HepG2 (cell line): ENCODE data around the gene NEDD1. TPM values are rescaled to one million over a fixed set of nuclear protein-coding genes. Genes with fewer than 3 reads are reported as not detected.

ENCODE experiments used
- ATAC-seq: fragments of 200-7000 bp; cut with Tn5 transposase; 3 replicates; pipeline ENCODE4 v1.9.1; 2020; ENCODE audit warnings: mild to moderate bottlenecking, moderate library complexity
- BruUV-seq: library from RNA; stranded (reverse); fragments of 400-500 nt; replicated peaks from 2 replicates; lab custom pipeline; 2021; lab: Mats Ljungman, UMichigan
- CTCF ChIA-PET: fragments of 300-600 bp; formaldehyde crosslinking; extraction: SDS; loops from one replicate; lab custom pipeline; 2021; ENCODE audit warnings: low total read pairs, inconsistent platforms, low intra/inter-chr PET ratio; lab: Yijun Ruan, JAX
- POLR2A ChIA-PET: fragments of 350-600 bp; sonication (Branson Sonifier 250); formaldehyde crosslinking; loops from one replicate; lab custom pipeline; 2020; ENCODE audit warnings: antibody characterized with exemption, inconsistent platforms; lab: Yijun Ruan, JAX
- DNase-seq: peaks from one replicate; pipeline ENCODE4 v3.0.0-alpha.2; 2015; ENCODE audit warnings: low spot score
- FAIRE-seq: peaks from 3 replicates; lab custom pipeline; 2011; peaks lifted over from hg19 to GRCh38; lab: Jason Lieb, UNC
- H2AFZ ChIP-seq: one replicate; pipeline ENCODE4 v1.6.1; 2011; ENCODE audit warnings: low read length, inconsistent platforms
- H3K27ac ChIP-seq: fragments of 300-600 bp; 3 replicates; pipeline ENCODE4 v1.8.0; 2011; ENCODE audit warnings: mixed run types, mild to moderate bottlenecking, mixed read lengths, low read length, inconsistent platforms; ENCODE audit not compliant: insufficient read depth; ENCODE audit errors: extremely low read length
- H3K27me3 ChIP-seq, 2 experiments: fragments of 200-600 bp in 1 of 2; 2 replicates in 1 of 2; 3 replicates in 1 of 2; pipeline versions ENCODE4 v1.6.0 to v1.8.0; 2011; ENCODE audit warnings: low read length in 2 of 2, mild to moderate bottlenecking in 2 of 2, moderate library complexity in 2 of 2, inconsistent platforms in 1 of 2; ENCODE audit not compliant: insufficient read depth in 2 of 2, control insufficient read depth in 1 of 2
- H3K36me3 ChIP-seq, 2 experiments: fragments of 200-600 bp in 1 of 2; replicated peaks in 1 of 2; 2 replicates in 1 of 2; 3 replicates in 1 of 2; pipeline versions ENCODE4 v1.5.1 to v1.8.0; 2011; ENCODE audit warnings: low read length in 2 of 2, inconsistent platforms in 1 of 2; ENCODE audit not compliant: insufficient read depth in 2 of 2, control insufficient read depth in 1 of 2
- H3K4me1 ChIP-seq: 2 replicates; pipeline ENCODE4 v1.5.1; 2012; ENCODE audit warnings: low read length, inconsistent platforms; ENCODE audit not compliant: insufficient read depth
- H3K4me2 ChIP-seq: 2 replicates; pipeline ENCODE4 v1.6.0; 2011; ENCODE audit warnings: low read depth, low read length, inconsistent platforms
- H3K4me3 ChIP-seq, 3 experiments: fragments of 200-600 bp in 1 of 3; sonication (generic), shearing (Covaris generic) in 1 of 3; replicated peaks in 1 of 3; 2 replicates each; pipeline ENCODE4 v1.5.1; 2011 to 2016; ENCODE audit warnings: low read length in 3 of 3, inconsistent platforms in 2 of 3, low read depth in 2 of 3, mild to moderate bottlenecking in 2 of 3, control low read depth in 1 of 3, mixed read lengths in 1 of 3; ENCODE audit not compliant: insufficient read depth in 1 of 3
- H3K79me2 ChIP-seq: one replicate; pipeline ENCODE4 v1.6.1; 2011; ENCODE audit warnings: low read length, inconsistent platforms; ENCODE audit not compliant: insufficient read depth
- H3K9ac ChIP-seq: 2 replicates; pipeline ENCODE4 v1.6.0; 2011; ENCODE audit warnings: mild to moderate bottlenecking, low read depth, low read length, inconsistent platforms; ENCODE audit not compliant: insufficient read depth
- H3K9me3 ChIP-seq: 2 replicates; pipeline ENCODE4 v1.5.1; 2012; ENCODE audit warnings: mild to moderate bottlenecking, low read length
- H4K20me1 ChIP-seq: 2 replicates; pipeline ENCODE4 v1.6.0; 2011; ENCODE audit warnings: inconsistent platforms, mild to moderate bottlenecking, low read length, moderate library complexity; ENCODE audit not compliant: insufficient read depth
- ARID5B ChIP-seq: IDR thresholded peaks from 2 replicates; pipeline ENCODE4 v1.4.0; 2020; ENCODE audit warnings: mild to moderate bottlenecking, missing genetic modification reagents
- CEBPB ChIP-seq: IDR thresholded peaks from 2 replicates; pipeline ENCODE4 v1.6.1; 2011; ENCODE audit warnings: low read depth, low read length, improper control_type of control experiment, borderline replicate concordance
- EHMT2 ChIP-seq: fragments of 200-600 bp; sonication (generic); IDR thresholded peaks from 2 replicates; pipeline ENCODE4 v1.7.0; 2017; ENCODE audit warnings: antibody characterized with exemption, low read depth, low read length, borderline replicate concordance
- ELF1 ChIP-seq: sonication (generic); formaldehyde crosslinking; IDR thresholded peaks from 2 replicates; pipeline ENCODE4 v1.4.0; 2020; ENCODE audit warnings: missing genetic modification reagents
- ELF4 ChIP-seq: sonication (generic); formaldehyde crosslinking; IDR thresholded peaks from 2 replicates; pipeline ENCODE4 v1.5.0; 2020; ENCODE audit warnings: missing genetic modification reagents, mild to moderate bottlenecking, moderate library complexity, borderline replicate concordance
- GFI1 ChIP-seq: sonication (generic); formaldehyde crosslinking; IDR thresholded peaks from 2 replicates; pipeline ENCODE4 v1.5.0; 2020; ENCODE audit warnings: missing genetic modification reagents, mild to moderate bottlenecking, borderline replicate concordance
- HIC2 ChIP-seq: sonication (generic); formaldehyde crosslinking; IDR thresholded peaks from 2 replicates; pipeline ENCODE4 v1.9.0; 2022; ENCODE audit warnings: low read depth, missing genetic modification reagents
- KMT2A ChIP-seq: sonication (generic); formaldehyde crosslinking; IDR thresholded peaks from 2 replicates; pipeline ENCODE4 v1.4.0; 2020; ENCODE audit warnings: missing genetic modification reagents
- RBM22 ChIP-seq: fragments of 200-400 bp; formaldehyde crosslinking; optimal IDR thresholded peaks from 2 replicates; pipeline ENCODE3; 2017; ENCODE audit warnings: mild to moderate bottlenecking, low read length, moderate library complexity
- SMAD3 ChIP-seq: sonication (generic); formaldehyde crosslinking; IDR thresholded peaks from 2 replicates; pipeline ENCODE4 v1.4.0; 2020; ENCODE audit warnings: missing genetic modification reagents
- TBX3 ChIP-seq: fragments of 450-650 bp; IDR thresholded peaks from 2 replicates; pipeline ENCODE4 v1.6.1; 2017; ENCODE audit warnings: antibody characterized with exemption, mild to moderate bottlenecking, inconsistent platforms, borderline replicate concordance
- YEATS2 ChIP-seq: sonication (generic); formaldehyde crosslinking; IDR thresholded peaks from 2 replicates; pipeline ENCODE4 v1.4.0; 2020; ENCODE audit warnings: missing genetic modification reagents, borderline replicate concordance
- YY1 ChIP-seq: IDR thresholded peaks from 2 replicates; pipeline ENCODE4 v1.6.1; 2011; ENCODE audit warnings: low read length, low read depth, moderate library complexity, mild to moderate bottlenecking; ENCODE audit not compliant: insufficient read depth, insufficient replicate concordance
- ZNF34 ChIP-seq: sonication (generic); formaldehyde crosslinking; IDR thresholded peaks from 2 replicates; pipeline ENCODE4 v1.4.0; 2020; ENCODE audit warnings: mild to moderate bottlenecking, missing genetic modification reagents, borderline replicate concordance
- ZNF557 ChIP-seq: sonication (generic); formaldehyde crosslinking; IDR thresholded peaks from 2 replicates; pipeline ENCODE4 v1.4.0; 2020; ENCODE audit warnings: missing genetic modification reagents
- ZNF563 ChIP-seq: sonication (generic); formaldehyde crosslinking; IDR thresholded peaks from 2 replicates; pipeline ENCODE4 v1.8.0; 2022; ENCODE audit warnings: mild to moderate bottlenecking, moderate library complexity, missing genetic modification reagents
- ZNF720 ChIP-seq: sonication (generic); formaldehyde crosslinking; IDR thresholded peaks from 2 replicates; pipeline ENCODE4 v1.4.0; 2020; ENCODE audit warnings: missing genetic modification reagents
- ZNF740 ChIP-seq: sonication (generic); formaldehyde crosslinking; IDR thresholded peaks from 2 replicates; pipeline ENCODE4 v1.4.0; 2020; ENCODE audit warnings: missing genetic modification reagents
- WGBS: methylation state at CpG from one replicate; pipeline ENCODE4 v1.1.6; 2017; ENCODE audit warnings: low lambda C conversion rate; 5-methylcytosine and 5-hydroxymethylcytosine counted together
- in situ Hi-C: cut with HindIII; loops from 2 replicates; pipeline ENCODE4 v1.10.0; 2017; ENCODE audit warnings: low pct_unique_long_range_greater_than_20kb; ENCODE audit not compliant: extremely low pct_ligation_motif_present
- intact Hi-C: fragments of 100-400 bp; cut with micrococcal nuclease; formaldehyde crosslinking; loops from one replicate; pipeline ENCODE4 v1.10.0; 2022; ENCODE audit not compliant: unreplicated experiment
- polyA plus RNA-seq, 8 experiments: library from polyadenylated mRNA; depleted of rRNA in 3 of 8; stranded (reverse) in 7 of 8; unstranded in 1 of 8; fragments of >200 nt; fragmentation: Illumina TruSeq in 4 of 8; extraction: Trizol in 4 of 8; gene quantifications; 2 replicates each; pipeline versions ENCODE4 v1.2.1 to v1.2.3, GENCODE V29; 2011 to 2016; ENCODE audit warnings: low read depth in 4 of 8, missing spikeins in 1 of 8, mixed read lengths in 1 of 8; ENCODE audit not compliant: insufficient read depth in 1 of 8
- total RNA-seq, 5 experiments: library from RNA; depleted of rRNA; stranded (reverse); fragments of >200 nt; fragmentation: Illumina TruSeq; extraction: Trizol; gene quantifications; 2 replicates each; pipeline ENCODE4 v1.2.3, GENCODE V29; 2016; ENCODE audit warnings: low read depth in 1 of 5

NEDD1 gene
- total and polyA plus RNA-seq, 2 of the 13 experiments (the other 11 are each of a cell fraction or from before 2014, with no cell fraction given), result 11.2 to 21.5 TPM

- Histone ChIP-seq H3K79me2 (no peaks in the 10 kb centered on the region), H4K20me1 (no peaks in the 10 kb centered on the region), H3K9me3 (no peaks in the 10 kb centered on the region), H3K4me2 (no peak overlapping the region), H3K27ac (no peak overlapping the region), H3K27me3 (no peaks in the 10 kb centered on the region), H3K36me3 (no peaks in the 10 kb centered on the region), H3K9ac (no peak overlapping the region), H3K4me1 (no peaks in the 10 kb centered on the region), H3K4me3 (no peak overlapping the region), H2AFZ (no peak overlapping the region)
- ChIA-PET CTCF (no interaction called here), POLR2A (no interaction called here)
- intact Hi-C loops, result no loop called here
- 10% methylated on average over 5 of the region's 5 CpGs for WGBS
- FAIRE-seq (no peak), DNase-seq (no peak), ATAC-seq (no peak)
- in situ Hi-C loops, result no loop called here
- no TSS peak for BruUV-seq
- TF ChIP-seq RBM22 (no peak), YY1 (no peak), SMAD3 (CRISPR knock-in tag) (no peak), ZNF720 (CRISPR knock-in tag) (no peak), ZNF34 (no peak), EHMT2 (no peak), ARID5B (no peak), ELF4 (CRISPR knock-in tag) (no peak), ZNF563 (CRISPR knock-in tag) (no peak), ZNF740 (CRISPR knock-in tag) (no peak), ELF1 (CRISPR knock-in tag) (no peak), TBX3 (no peak), HIC2 (CRISPR knock-in tag) (no peak), GFI1 (CRISPR knock-in tag) (no peak), KMT2A (CRISPR knock-in tag) (no peak), ZNF557 (CRISPR knock-in tag) (no peak), YEATS2 (CRISPR knock-in tag) (no peak), CEBPB (no peak)
These were observed 17.7 kb upstream of the NEDD1 start for GRCh38 chr12:96889273-96889933.
